Spleen (tissue), 11 donors: ENCODE results near the gene KRTCAP3. TPM values are rescaled to one million over a fixed set of nuclear protein-coding genes. Genes with fewer than 3 reads are reported as not detected.

ENCODE experiments used
- DNase-seq: peaks from one replicate; pipeline ENCODE4 v3.0.0-alpha.2; 2020
- H3K27ac ChIP-seq, 8 donors: fragments of 200-600 bp; sonication (generic) in 7 of 8; 1 replicate in 4 of 8; 2 replicates in 4 of 8; pipeline versions ENCODE4 v1.5.0 to v1.8.0; 2016 to 2021; ENCODE audit warnings: inconsistent platforms in 4 of 8, mild to moderate bottlenecking in 4 of 8, moderate library complexity in 1 of 8
- H3K27me3 ChIP-seq, 7 donors: fragments of 200-600 bp; sonication (generic) in 6 of 7; replicated peaks in 1 of 7; 1 replicate in 4 of 7; 2 replicates in 3 of 7; pipeline versions ENCODE4 v1.5.0 to v1.8.0; 2016 to 2021; ENCODE audit warnings: inconsistent platforms in 3 of 7, mild to moderate bottlenecking in 1 of 7
- H3K36me3 ChIP-seq, 6 donors: fragments of 200-600 bp; sonication (generic) in 5 of 6; 1 replicate in 4 of 6; 2 replicates in 2 of 6; pipeline versions ENCODE4 v1.5.0 to v1.8.0; 2016 to 2021; ENCODE audit warnings: inconsistent platforms in 2 of 6
- H3K4me1 ChIP-seq, 6 donors: fragments of 200-600 bp; sonication (generic) in 5 of 6; 1 replicate in 3 of 6; 2 replicates in 3 of 6; pipeline versions ENCODE4 v1.5.0 to v1.8.0; 2016 to 2021; ENCODE audit warnings: inconsistent platforms in 3 of 6
- H3K4me3 ChIP-seq, 8 donors: fragments of 200-600 bp; sonication (generic) in 7 of 8; 1 replicate in 4 of 8; 2 replicates in 4 of 8; pipeline versions ENCODE4 v1.5.0 to v1.8.0; 2016 to 2021; ENCODE audit warnings: inconsistent platforms in 4 of 8, mild to moderate bottlenecking in 4 of 8, moderate library complexity in 2 of 8
- H3K9me3 ChIP-seq, 8 donors: fragments of 200-600 bp; sonication (generic) in 7 of 8; 1 replicate in 4 of 8; 2 replicates in 4 of 8; pipeline versions ENCODE4 v1.5.0 to v1.8.0; 2016 to 2021; ENCODE audit warnings: inconsistent platforms in 4 of 8
- POLR2A ChIP-seq, 3 donors: fragments of 450-650 bp; IDR thresholded peaks; one replicate each; pipeline ENCODE4 v1.5.1; 2017; ENCODE audit warnings: antibody characterized with exemption in 3 of 3, mild to moderate bottlenecking in 1 of 3
- POLR2AphosphoS5 ChIP-seq, 3 donors: sonication (generic); formaldehyde crosslinking; IDR thresholded peaks; one replicate each; pipeline ENCODE4 v1.5.1; 2017; ENCODE audit warnings: antibody characterized with exemption in 3 of 3
- WGBS, 5 donors: extraction: QIAGEN DNeasy Blood & Tissue Kit in 3 of 5; methylation state at CpG; one replicate each; pipeline versions ENCODE4 v1.1.5 to v1.1.7; 2013 to 2018; 5-methylcytosine and 5-hydroxymethylcytosine counted together
- intact Hi-C: fragments of 100-400 bp; cut with DNase I; formaldehyde crosslinking; loops from one replicate; pipeline ENCODE4 v1.15.0; 2023; ENCODE audit warnings: low total_unique reads
- polyA plus RNA-seq, 3 donors: library from polyadenylated mRNA; stranded (reverse); fragments of 200-250 nt; gene quantifications; one replicate each; pipeline ENCODE4 v1.2.1, GENCODE V29; 2013
- total RNA-seq, 7 donors: library from RNA; depleted of rRNA in 3 of 7; stranded (reverse); fragments of >200 nt in 3 of 7; fragmentation: NEBNext Ultra II Directional in 4 of 7; extraction: Animal tissue kit (Norgen Biotek cat#: 25700) in 4 of 7; gene quantifications; one replicate each; pipeline versions ENCODE4 v1.1.0 to v1.2.1, GENCODE V29; 2016 to 2021
- TF ChIP-seq, protein P1 (sequence below), 11 experiments: fragments of 200-600 bp in 7 of 11; fragments of 450-650 bp in 4 of 11; sonication (generic) in 4 of 11; IDR thresholded peaks in 8 of 11; conservative IDR thresholded peaks in 3 of 11; 1 replicate in 7 of 11; 2 replicates in 4 of 11; pipeline versions ENCODE4 v1.4.0 to v1.8.0; 2016 to 2021; ENCODE audit warnings: antibody characterized with exemption in 11 of 11, inconsistent platforms in 4 of 11, mild to moderate bottlenecking in 1 of 11
- donor health status: healthy with polysubstance abuse.
- donor health status: DM: no; HTN: no; CAD: no; lungs with moderate emphysema.
- donor health status: DM: no; HTN: no; CAD: no.
- donor health status: Bipolar disorder and iron deficiency.
- donor health status: healthy.
- donor health status: DM: no; HTN: no; CAD: no.
- donor health status: DM: yes; HTN: yes; CAD: no.

Gene KRTCAP3
- total and polyA plus RNA-seq, 10 donors = 2.2 to 5.7 (median 3.4) TPM; not detected in 1

DNA sequence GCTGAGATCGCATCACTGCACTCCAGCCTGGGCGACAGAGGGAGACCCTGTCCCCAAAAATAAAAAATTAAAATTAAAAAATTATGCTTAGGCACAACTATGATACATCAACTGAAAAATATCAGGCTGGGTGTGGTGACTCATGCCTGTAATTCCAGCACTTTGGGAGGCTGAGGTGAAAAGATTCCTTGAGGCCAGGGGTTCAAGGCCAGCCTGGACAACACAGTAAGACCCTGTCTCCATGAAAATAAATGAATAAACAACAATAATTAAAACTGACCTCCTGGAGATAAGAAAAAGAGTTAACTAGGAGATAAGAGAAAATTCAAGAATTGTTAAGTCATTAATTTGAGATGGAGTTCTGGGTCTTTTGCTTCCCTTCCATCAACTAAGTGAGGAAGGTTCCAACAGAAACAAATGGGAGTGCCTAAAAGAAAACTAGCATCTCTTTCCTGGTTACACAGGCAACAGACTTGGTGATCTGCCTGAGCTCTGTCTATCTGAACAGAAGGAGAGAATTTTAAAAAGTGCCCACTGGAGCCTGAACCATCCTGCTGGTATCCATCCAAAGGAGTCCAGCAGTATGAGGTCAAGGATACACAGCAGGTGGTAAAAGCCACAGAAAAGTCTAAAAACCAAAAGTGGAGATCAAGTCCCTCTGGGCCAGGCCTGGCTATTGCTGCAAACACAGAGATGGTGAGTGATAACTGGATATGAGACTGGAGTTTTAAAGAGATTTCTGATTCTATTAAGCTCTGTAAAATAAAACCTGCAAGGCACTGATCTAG, 41.6 kb upstream of the KRTCAP3 start:
- WGBS, 5 donors = 95 to 100% (median 98%) methylated on average over 2 of the region's 2 CpGs
- Histone ChIP-seq H3K4me3 (no peak overlapping the region), H3K4me1 (peaks cover 0 to 49% (median 8%) of the 10 kb centered on the region in 6 donors), H3K27me3 (no peaks in the 10 kb centered on the region), H3K27ac (no peak overlapping the region), H3K36me3 (peaks cover 0 to 50% (median 2%) of the 10 kb centered on the region in 6 donors), H3K9me3 (no peaks in the 10 kb centered on the region)
- intact Hi-C loops = no loop called here
- no peak for DNase-seq
- TF ChIP-seq POLR2AphosphoS5 (IDR thresholded peaks at IDR 0.05) (no peak), POLR2A (IDR thresholded peaks at IDR 0.05) (no peak)
- TF ChIP-seq, protein P1, sequence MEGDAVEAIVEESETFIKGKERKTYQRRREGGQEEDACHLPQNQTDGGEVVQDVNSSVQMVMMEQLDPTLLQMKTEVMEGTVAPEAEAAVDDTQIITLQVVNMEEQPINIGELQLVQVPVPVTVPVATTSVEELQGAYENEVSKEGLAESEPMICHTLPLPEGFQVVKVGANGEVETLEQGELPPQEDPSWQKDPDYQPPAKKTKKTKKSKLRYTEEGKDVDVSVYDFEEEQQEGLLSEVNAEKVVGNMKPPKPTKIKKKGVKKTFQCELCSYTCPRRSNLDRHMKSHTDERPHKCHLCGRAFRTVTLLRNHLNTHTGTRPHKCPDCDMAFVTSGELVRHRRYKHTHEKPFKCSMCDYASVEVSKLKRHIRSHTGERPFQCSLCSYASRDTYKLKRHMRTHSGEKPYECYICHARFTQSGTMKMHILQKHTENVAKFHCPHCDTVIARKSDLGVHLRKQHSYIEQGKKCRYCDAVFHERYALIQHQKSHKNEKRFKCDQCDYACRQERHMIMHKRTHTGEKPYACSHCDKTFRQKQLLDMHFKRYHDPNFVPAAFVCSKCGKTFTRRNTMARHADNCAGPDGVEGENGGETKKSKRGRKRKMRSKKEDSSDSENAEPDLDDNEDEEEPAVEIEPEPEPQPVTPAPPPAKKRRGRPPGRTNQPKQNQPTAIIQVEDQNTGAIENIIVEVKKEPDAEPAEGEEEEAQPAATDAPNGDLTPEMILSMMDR (IDR thresholded peaks at IDR 0.05 in 8 of 11, conservative IDR thresholded peaks at IDR 0.05 in 3 of 11) = no peak

DNA sequence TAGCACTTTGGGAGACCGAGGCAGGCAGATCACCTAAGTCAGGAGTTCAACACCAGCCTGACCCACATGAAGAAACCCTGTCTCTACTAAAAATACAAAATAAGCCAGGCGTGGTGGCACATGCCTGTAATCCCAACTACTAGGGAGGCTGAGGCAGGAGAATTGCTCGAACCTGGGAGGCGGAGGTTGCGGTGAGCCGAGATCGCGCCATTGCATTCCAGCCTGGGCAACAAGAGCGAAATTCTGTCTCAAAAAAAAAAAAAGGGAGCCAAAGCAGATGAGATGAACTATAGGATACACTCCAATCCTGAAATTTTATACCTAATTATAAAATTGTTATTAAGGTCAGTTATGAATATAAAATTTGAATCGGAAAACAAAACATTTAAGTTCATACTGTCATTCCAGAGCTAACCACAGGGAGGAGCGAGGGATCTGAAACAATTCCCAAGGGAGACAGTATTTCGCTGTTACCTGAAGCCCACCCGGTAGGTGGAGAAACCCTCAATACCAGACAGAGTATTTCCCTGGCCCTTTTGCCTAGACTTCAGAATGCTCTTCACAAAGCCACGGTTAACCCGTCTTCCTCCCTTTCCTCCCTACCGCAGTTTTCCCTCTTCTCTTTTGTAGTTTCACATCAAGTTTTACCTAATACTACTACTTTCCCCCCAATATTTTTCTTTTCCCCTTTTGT, 34.2 kb upstream of the KRTCAP3 start:
- Histone ChIP-seq H3K4me3 (peak overlapping the region in 7 of 8 donors; percentile 88 to 100 (median 99)), H3K4me1 (peaks cover 15 to 67% (median 45%) of the 10 kb centered on the region in 6 donors), H3K27me3 (no peaks in the 10 kb centered on the region), H3K36me3 (peaks cover 0 to 39% (median 2%) of the 10 kb centered on the region in 6 donors), H3K9me3 (no peaks in the 10 kb centered on the region), H3K27ac (peak overlapping the region in 3 of 8 donors; percentile 89 to 91 (median 89))
- TF ChIP-seq POLR2A (IDR thresholded peaks at IDR 0.05) (no peak), POLR2AphosphoS5 (IDR thresholded peaks at IDR 0.05) (no peak)
- TF ChIP-seq, protein P1 (IDR thresholded peaks at IDR 0.05 in 8 of 11, conservative IDR thresholded peaks at IDR 0.05 in 3 of 11) = peak in 6 of 11 experiments; percentile 13 to 41 (median 36)
- intact Hi-C loops = no loop called here
- WGBS, 5 donors = 49 to 60% (median 57%) methylated on average over 16 of the region's 16 CpGs
- no peak for DNase-seq

DNA sequence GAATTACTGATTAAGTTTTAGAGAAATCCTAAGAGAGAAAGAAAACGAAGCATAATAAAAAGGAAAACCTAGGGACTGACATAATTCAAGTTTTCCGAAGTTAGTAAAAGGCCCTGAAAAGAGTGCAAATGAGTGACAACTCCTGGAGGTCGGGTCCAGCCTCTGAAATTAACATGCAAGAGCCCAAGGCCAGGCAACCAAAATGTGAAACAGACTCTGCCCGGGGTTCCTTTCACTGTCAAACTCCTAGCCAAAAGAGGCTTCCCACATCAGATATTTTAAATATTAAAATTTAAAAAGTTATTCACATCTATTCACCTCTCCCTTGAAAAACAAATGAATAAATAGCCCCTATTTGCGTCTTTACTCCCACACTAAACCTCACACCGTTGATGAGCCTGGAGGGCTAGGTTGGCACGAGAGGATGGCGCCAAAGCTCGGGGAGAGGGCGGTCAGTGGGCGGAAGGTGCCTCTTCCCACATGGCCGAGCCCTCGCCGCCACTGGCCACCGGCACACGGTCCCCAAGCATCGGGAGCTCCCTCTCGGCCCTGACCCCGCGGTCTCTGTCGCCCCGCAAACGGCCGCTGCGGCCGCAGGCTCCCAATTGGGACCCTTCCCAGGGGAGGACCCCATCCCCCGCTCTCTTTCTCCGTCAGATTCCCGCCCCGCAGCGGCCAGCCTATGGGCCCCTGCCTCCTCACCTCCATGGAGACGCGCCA, 33.4 kb upstream of the KRTCAP3 start:
- Histone ChIP-seq H3K27me3 (no peaks in the 10 kb centered on the region), H3K9me3 (no peaks in the 10 kb centered on the region), H3K36me3 (peaks cover 0 to 32% (median 2%) of the 10 kb centered on the region in 6 donors), H3K27ac (peak overlapping the region; percentile 80 to 94 (median 89)), H3K4me3 (peak overlapping the region; percentile 88 to 100 (median 99)), H3K4me1 (peaks cover 15 to 59% (median 41%) of the 10 kb centered on the region in 6 donors)
- no peak for TF ChIP-seq POLR2AphosphoS5 (IDR thresholded peaks at IDR 0.05)
- TF ChIP-seq POLR2A (IDR thresholded peaks at IDR 0.05) = no peak
- TF ChIP-seq, protein P1 (IDR thresholded peaks at IDR 0.05 in 8 of 11, conservative IDR thresholded peaks at IDR 0.05 in 3 of 11) = no peak
- DNase-seq = no peak
- intact Hi-C loops = no loop called here
- WGBS, 5 donors = 0 to 2% (median 0%) methylated on average over 27 to 33 of the region's 33 CpGs
